ENCODE measurements around the gene LRIT1. TPM values are rescaled to one million over a fixed set of nuclear protein-coding genes. Genes with fewer than 3 reads are reported as not detected.

LRIT1 gene
- total RNA-seq, 3 donors from 2014 or later (not counting 1 experiment from before 2014, with no cell fraction given): not detected

DNA sequence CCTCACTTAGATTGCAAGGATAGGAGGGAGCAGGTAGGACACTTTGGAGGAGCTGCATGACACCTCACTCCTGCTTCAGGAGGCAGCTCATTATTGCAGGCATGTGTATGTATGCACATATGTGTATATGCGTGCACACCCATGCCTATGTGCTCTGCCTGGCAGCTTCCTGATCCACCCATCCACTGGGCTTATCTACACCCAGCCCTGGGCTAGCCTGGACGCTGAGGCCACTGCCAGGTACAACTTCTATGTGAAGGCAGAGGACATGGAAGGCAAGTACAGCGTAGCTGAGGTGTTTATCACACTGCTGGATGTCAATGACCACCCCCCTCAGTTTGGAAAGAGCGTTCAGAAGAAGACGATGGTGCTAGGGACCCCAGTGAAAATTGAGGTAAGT, 29.3 kb downstream of the LRIT1 start:
- Histone ChIP-seq H3K9me3 (ENCODE audit: control insufficient read depth, insufficient read depth, low read length) (no peaks in the 10 kb centered on the region), H3K36me3 (ENCODE audit: control insufficient read depth, insufficient read depth, low read length) (no peaks in the 10 kb centered on the region), H3K27ac (ENCODE audit: low read length) (no peak overlapping the region), H3K27me3 (ENCODE audit: control insufficient read depth, insufficient read depth, low read length) (no peaks in the 10 kb centered on the region), H3K4me3 (ENCODE audit: low read length) (no peak overlapping the region), H3K4me1 (ENCODE audit: control insufficient read depth, insufficient read depth, low read length) (no peaks in the 10 kb centered on the region)
- no peak overlapping the region for H3K27ac Mint-ChIP-seq
- no peak for ATAC-seq
- H3K36me3 Mint-ChIP-seq: no peaks in the 10 kb centered on the region
- TF ChIP-seq, protein P1, sequence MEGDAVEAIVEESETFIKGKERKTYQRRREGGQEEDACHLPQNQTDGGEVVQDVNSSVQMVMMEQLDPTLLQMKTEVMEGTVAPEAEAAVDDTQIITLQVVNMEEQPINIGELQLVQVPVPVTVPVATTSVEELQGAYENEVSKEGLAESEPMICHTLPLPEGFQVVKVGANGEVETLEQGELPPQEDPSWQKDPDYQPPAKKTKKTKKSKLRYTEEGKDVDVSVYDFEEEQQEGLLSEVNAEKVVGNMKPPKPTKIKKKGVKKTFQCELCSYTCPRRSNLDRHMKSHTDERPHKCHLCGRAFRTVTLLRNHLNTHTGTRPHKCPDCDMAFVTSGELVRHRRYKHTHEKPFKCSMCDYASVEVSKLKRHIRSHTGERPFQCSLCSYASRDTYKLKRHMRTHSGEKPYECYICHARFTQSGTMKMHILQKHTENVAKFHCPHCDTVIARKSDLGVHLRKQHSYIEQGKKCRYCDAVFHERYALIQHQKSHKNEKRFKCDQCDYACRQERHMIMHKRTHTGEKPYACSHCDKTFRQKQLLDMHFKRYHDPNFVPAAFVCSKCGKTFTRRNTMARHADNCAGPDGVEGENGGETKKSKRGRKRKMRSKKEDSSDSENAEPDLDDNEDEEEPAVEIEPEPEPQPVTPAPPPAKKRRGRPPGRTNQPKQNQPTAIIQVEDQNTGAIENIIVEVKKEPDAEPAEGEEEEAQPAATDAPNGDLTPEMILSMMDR (IDR thresholded peaks at IDR 0.05): no peak
- H3K4me1 Mint-ChIP-seq: peaks cover 0 to 7% of the 10 kb centered on the region in 2 donors
- WGBS (ENCODE audit: insufficient coverage): 78% methylated on average over 5 of the region's 5 CpGs
- H3K4me3 Mint-ChIP-seq: no peak overlapping the region
- intact Hi-C loops (cut with micrococcal nuclease): no loop called here
- DNase-seq: no peak
- no peaks in the 10 kb centered on the region for H3K9me3 Mint-ChIP-seq
- no peaks in the 10 kb centered on the region for H3K27me3 Mint-ChIP-seq (ENCODE audit: low read depth in 2 of 2)

- Histone ChIP-seq H3K27me3 (ENCODE audit: control insufficient read depth, insufficient read depth, low read length) (no peaks in the 10 kb centered on the region), H3K27ac (ENCODE audit: low read length) (no peak overlapping the region), H3K9me3 (ENCODE audit: control insufficient read depth, insufficient read depth, low read length) (no peaks in the 10 kb centered on the region), H3K4me3 (ENCODE audit: low read length) (no peak overlapping the region), H3K4me1 (ENCODE audit: control insufficient read depth, insufficient read depth, low read length) (no peaks in the 10 kb centered on the region), H3K36me3 (ENCODE audit: control insufficient read depth, insufficient read depth, low read length) (no peaks in the 10 kb centered on the region)
- Mint-ChIP-seq H3K27me3 (ENCODE audit: low read depth in 2 of 2) (no peaks in the 10 kb centered on the region), H3K27ac (no peak overlapping the region), H3K9me3 (no peaks in the 10 kb centered on the region), H3K4me3 (no peak overlapping the region), H3K4me1 (peaks cover 0 to 7% of the 10 kb centered on the region in 2 donors), H3K36me3 (no peaks in the 10 kb centered on the region)
- no peak for DNase-seq
- WGBS (ENCODE audit: insufficient coverage): 86% methylated on average over 2 of the region's 2 CpGs
- TF ChIP-seq, protein P1 (IDR thresholded peaks at IDR 0.05): no peak
- ATAC-seq: no peak
- intact Hi-C loops (cut with micrococcal nuclease): no loop called here
Measured at GRCh38 chr10:84211566-84211965, 29.8 kb downstream of the LRIT1 start.

- Histone ChIP-seq H3K27ac (ENCODE audit: low read length) (no peak overlapping the region), H3K9me3 (ENCODE audit: control insufficient read depth, insufficient read depth, low read length) (no peaks in the 10 kb centered on the region), H3K27me3 (ENCODE audit: control insufficient read depth, insufficient read depth, low read length) (no peaks in the 10 kb centered on the region), H3K4me3 (ENCODE audit: low read length) (no peak overlapping the region), H3K36me3 (ENCODE audit: control insufficient read depth, insufficient read depth, low read length) (no peaks in the 10 kb centered on the region), H3K4me1 (ENCODE audit: control insufficient read depth, insufficient read depth, low read length) (no peaks in the 10 kb centered on the region)
- Mint-ChIP-seq H3K9me3 (no peaks in the 10 kb centered on the region), H3K36me3 (no peaks in the 10 kb centered on the region), H3K27ac (no peak overlapping the region), H3K27me3 (ENCODE audit: low read depth in 2 of 2) (no peaks in the 10 kb centered on the region), H3K4me1 (peaks cover 0 to 12% of the 10 kb centered on the region in 2 donors), H3K4me3 (no peak overlapping the region)
- TF ChIP-seq, protein P1 (IDR thresholded peaks at IDR 0.05): no peak
- DNase-seq: no peak
- no peak for ATAC-seq
- 90% methylated on average over 10 of the region's 10 CpGs for whole genome bisulfite sequencing (ENCODE audit: insufficient coverage)
- intact Hi-C loops (cut with micrococcal nuclease): no loop called here
Measured at GRCh38 chr10:84208023-84208422, 33.3 kb downstream of the LRIT1 start.

DNA sequence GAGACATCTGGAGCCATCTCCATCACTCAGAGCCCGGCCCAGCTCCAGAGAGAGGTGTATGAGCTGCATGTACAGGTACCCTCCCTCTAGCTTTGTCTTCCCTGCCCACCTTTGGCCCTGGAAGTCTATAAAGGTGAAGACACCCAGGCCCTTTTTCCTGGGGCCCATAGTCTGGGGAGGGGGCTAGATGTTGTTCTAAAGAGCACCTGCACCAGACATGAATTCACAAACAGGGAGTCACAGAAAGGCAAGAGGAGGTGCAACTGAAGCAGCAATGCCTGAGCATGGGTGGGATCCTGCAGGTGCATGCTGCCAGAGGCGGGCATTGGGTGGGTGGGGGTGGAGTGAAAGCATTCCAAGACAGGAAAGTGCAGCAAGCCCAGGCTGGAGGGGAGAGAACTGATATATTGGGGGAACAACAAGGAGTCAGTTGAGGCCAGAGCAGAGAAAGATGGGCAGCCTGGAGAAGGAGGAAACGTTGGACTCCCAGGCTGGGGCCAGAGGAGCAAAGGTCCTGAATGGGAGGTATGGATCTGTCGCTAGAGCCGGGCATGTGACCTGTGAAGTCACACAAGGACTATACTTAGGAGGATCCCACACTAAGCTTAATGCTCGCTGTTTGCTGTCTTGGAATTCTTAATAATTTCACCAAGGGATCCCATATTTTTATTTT, 35.4 kb downstream of the LRIT1 start:
- no peak overlapping the region for H3K27ac ChIP-seq (ENCODE audit: low read length)
- TF ChIP-seq, protein P1 (IDR thresholded peaks at IDR 0.05): peak; percentile 28
- no peaks in the 10 kb centered on the region for H3K36me3 ChIP-seq (ENCODE audit: control insufficient read depth, insufficient read depth, low read length)
- intact Hi-C loops (cut with micrococcal nuclease): loop anchor here (1.0 to 2.0 kb wide), 2 partner anchors 49 to 58 kb away; no protein-coding TSS in a partner anchor
- no peaks in the 10 kb centered on the region for H3K9me3 Mint-ChIP-seq
- WGBS (ENCODE audit: insufficient coverage): 75% methylated on average over 6 of the region's 6 CpGs
- H3K4me3 Mint-ChIP-seq: no peak overlapping the region
- no peaks in the 10 kb centered on the region for H3K36me3 Mint-ChIP-seq
- H3K27me3 Mint-ChIP-seq (ENCODE audit: low read depth in 2 of 2): no peaks in the 10 kb centered on the region
- ATAC-seq: no peak
- H3K4me3 ChIP-seq (ENCODE audit: low read length): no peak overlapping the region
- no peaks in the 10 kb centered on the region for H3K27me3 ChIP-seq (ENCODE audit: control insufficient read depth, insufficient read depth, low read length)
- peaks cover 0 to 12% of the 10 kb centered on the region in 2 donors for H3K4me1 Mint-ChIP-seq
- no peak for DNase-seq
- H3K27ac Mint-ChIP-seq: no peak overlapping the region
- no peaks in the 10 kb centered on the region for H3K9me3 ChIP-seq (ENCODE audit: control insufficient read depth, insufficient read depth, low read length)
- H3K4me1 ChIP-seq (ENCODE audit: control insufficient read depth, insufficient read depth, low read length): no peaks in the 10 kb centered on the region
